Testis (tissue), 3 donors: ENCODE data around the gene BIRC7. TPM values are rescaled to one million over a fixed set of nuclear protein-coding genes. Genes with fewer than 3 reads are reported as not detected.

Source experiments
- DNase-seq: peaks from one replicate; pipeline ENCODE4 v3.0.0-alpha.2; 2019
- H3K27ac ChIP-seq, 2 donors: fragments of 200-600 bp; sonication (generic); one replicate each; pipeline ENCODE4 v1.5.1; 2019
- H3K27me3 ChIP-seq: fragments of 200-600 bp; sonication (generic); one replicate; pipeline ENCODE4 v1.5.1; 2019
- H3K36me3 ChIP-seq: fragments of 200-600 bp; sonication (generic); one replicate; pipeline ENCODE4 v1.5.1; 2017; ENCODE audit warnings: low read depth; ENCODE audit errors: missing control alignments
- H3K4me1 ChIP-seq: fragments of 200-600 bp; sonication (generic); one replicate; pipeline ENCODE4 v1.5.1; 2019
- H3K4me3 ChIP-seq, 2 donors: fragments of 200-600 bp; sonication (generic); one replicate each; pipeline ENCODE4 v1.5.1; 2017 to 2019
- H3K9me3 ChIP-seq: fragments of 200-600 bp; sonication (generic); one replicate; pipeline ENCODE4 v1.5.1; 2017
- CTCF ChIP-seq, 3 experiments: fragments of 450-650 bp in 2 of 3; fragments of 200-600 bp in 1 of 3; sonication (generic) in 1 of 3; IDR thresholded peaks; one replicate each; pipeline ENCODE4 v1.5.1; 2016 to 2019; ENCODE audit warnings: antibody characterized with exemption in 3 of 3, mild to moderate bottlenecking in 2 of 3, moderate library complexity in 1 of 3
- POLR2A ChIP-seq: fragments of 450-650 bp; IDR thresholded peaks from one replicate; pipeline ENCODE4 v1.6.1; 2017; ENCODE audit warnings: antibody characterized with exemption, mild to moderate bottlenecking, moderate library complexity
- WGBS, 2 donors: methylation state at CpG; one replicate each; pipeline ENCODE4 v1.1.5; 2018; 5-methylcytosine and 5-hydroxymethylcytosine counted together
- intact Hi-C: fragments of 100-400 bp; cut with DNase I; formaldehyde crosslinking; loops from one replicate; pipeline ENCODE4 v1.15.1; 2023; ENCODE audit warnings: low total_unique reads
- polyA plus RNA-seq: library from polyadenylated mRNA; stranded (reverse); fragments of 350-450 nt; fragmentation: Illumina TruSeq; extraction: RNeasy Lipid Tissue Mini Kit (QIAGEN cat#74804); gene quantifications from one replicate; pipeline ENCODE4 v1.2.3, GENCODE V29; 2014; ENCODE audit warnings: low read depth, low replicate concordance; ENCODE audit not compliant: insufficient read depth
- total RNA-seq, 2 donors: library from RNA; depleted of rRNA; stranded (reverse); fragments of >200 nt; gene quantifications; one replicate each; pipeline ENCODE4 v1.2.3, GENCODE V29; 2016

Gene BIRC7
- total and polyA plus RNA-seq, 3 donors from 2014 or later: 0.24 to 0.33 (median 0.25) TPM

GRCh38 chr20:63223121-63223825 is 12.4 kb upstream of the BIRC7 start:
- DNase-seq: peak; percentile 56
- WGBS, 2 donors: 64 to 66% methylated on average over 11 to 12 of the region's 12 CpGs
- TF ChIP-seq CTCF (IDR thresholded peaks at IDR 0.05) (peak; percentile 43 to 63 (median 48)), POLR2A (no peak)
- Histone ChIP-seq H3K9me3 (no peaks in the 10 kb centered on the region), H3K27ac (no peak overlapping the region), H3K27me3 (no peaks in the 10 kb centered on the region), H3K4me3 (no peak overlapping the region), H3K36me3 (no peaks in the 10 kb centered on the region), H3K4me1 (peaks cover 6% of the 10 kb centered on the region)
- intact Hi-C loops: no loop called here

GRCh38 chr20:63223826-63224207 is 11.9 kb upstream of the BIRC7 start:
- Histone ChIP-seq H3K9me3 (no peaks in the 10 kb centered on the region), H3K4me1 (peaks cover 6% of the 10 kb centered on the region), H3K36me3 (no peaks in the 10 kb centered on the region), H3K4me3 (no peak overlapping the region), H3K27me3 (no peaks in the 10 kb centered on the region), H3K27ac (no peak overlapping the region)
- 82 to 88% methylated on average over 5 to 6 of the region's 6 CpGs for WGBS, 2 donors
- intact Hi-C loops: no loop called here
- no peak for DNase-seq
- TF ChIP-seq CTCF (IDR thresholded peaks at IDR 0.05): no peak
- TF ChIP-seq POLR2A: no peak

- Histone ChIP-seq H3K4me1 (peaks cover 6% of the 10 kb centered on the region), H3K27me3 (no peaks in the 10 kb centered on the region), H3K4me3 (no peak overlapping the region), H3K9me3 (no peaks in the 10 kb centered on the region), H3K27ac (no peak overlapping the region), H3K36me3 (no peaks in the 10 kb centered on the region)
- no peak for TF ChIP-seq POLR2A
- TF ChIP-seq CTCF (IDR thresholded peaks at IDR 0.05): peak in 1 of 3 experiments; percentile 14
- 33 to 46% methylated on average over 4 to 16 of the region's 16 CpGs for WGBS, 2 donors
- intact Hi-C loops: no loop called here
- peak; percentile 68 for DNase-seq
These were observed 11.2 kb upstream of the BIRC7 start for GRCh38 chr20:63224412-63225081.

- DNase-seq: no peak
- intact Hi-C loops: no loop called here
- WGBS, 2 donors: 45 to 50% methylated on average over 7 of the region's 7 CpGs
These were observed 10.6 kb upstream of the BIRC7 start for GRCh38 chr20:63225082-63225454.

More at GRCh38 chr20:63225082-63225454, 10.6 kb upstream of the BIRC7 start:
- TF ChIP-seq CTCF (IDR thresholded peaks at IDR 0.05) (no peak), POLR2A (no peak)
- peaks cover 6% of the 10 kb centered on the region for H3K4me1 ChIP-seq
- H3K27me3 ChIP-seq: no peaks in the 10 kb centered on the region
- no peak overlapping the region for H3K27ac ChIP-seq
- no peaks in the 10 kb centered on the region for H3K36me3 ChIP-seq
- H3K9me3 ChIP-seq: no peaks in the 10 kb centered on the region
- no peak overlapping the region for H3K4me3 ChIP-seq
